ENCODE data around the gene AFF4.
"Not testable (repeated sequence)": the region's sequence is repeated elsewhere in the genome, so short reads cannot be mapped to it uniquely, and the experiment has no call there.

The AFF4 gene

DNA sequence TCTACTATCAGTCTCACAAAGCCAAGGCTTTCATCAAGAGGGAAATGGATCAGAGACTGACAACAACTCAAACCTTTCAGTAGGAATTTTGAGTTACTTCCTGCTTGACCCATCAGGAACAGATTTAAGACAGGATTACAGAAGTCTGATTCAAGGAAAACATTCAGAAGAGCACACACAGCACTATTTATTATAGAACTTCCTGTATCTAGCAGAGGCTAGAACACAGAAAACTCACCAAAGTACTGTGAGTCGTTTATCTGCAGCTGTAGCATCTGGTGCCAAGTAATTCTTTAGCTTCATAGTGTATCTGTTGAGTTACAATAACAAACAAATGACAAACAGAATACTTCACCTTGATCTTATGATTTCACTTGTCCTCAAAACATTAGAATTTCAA lies 76.2 kb downstream of the AFF4 start:
- no peak for DNase-seq

GRCh38 chr5:132886064-132886823 lies 77.2 kb downstream of the AFF4 start:
- no peak for DNase-seq

GRCh38 chr5:132884548-132884947 lies 78.9 kb downstream of the AFF4 start:
- no peak for DNase-seq

GRCh38 chr5:132883261-132883834 lies 80.1 kb downstream of the AFF4 start:
- peak; percentile 83 for DNase-seq

GRCh38 chr5:132877938-132878337 lies 85.5 kb downstream of the AFF4 start:
- no peak for DNase-seq

- no peak for DNase-seq
Measured at GRCh38 chr5:132877466-132877865, 86.0 kb downstream of the AFF4 start.

DNA sequence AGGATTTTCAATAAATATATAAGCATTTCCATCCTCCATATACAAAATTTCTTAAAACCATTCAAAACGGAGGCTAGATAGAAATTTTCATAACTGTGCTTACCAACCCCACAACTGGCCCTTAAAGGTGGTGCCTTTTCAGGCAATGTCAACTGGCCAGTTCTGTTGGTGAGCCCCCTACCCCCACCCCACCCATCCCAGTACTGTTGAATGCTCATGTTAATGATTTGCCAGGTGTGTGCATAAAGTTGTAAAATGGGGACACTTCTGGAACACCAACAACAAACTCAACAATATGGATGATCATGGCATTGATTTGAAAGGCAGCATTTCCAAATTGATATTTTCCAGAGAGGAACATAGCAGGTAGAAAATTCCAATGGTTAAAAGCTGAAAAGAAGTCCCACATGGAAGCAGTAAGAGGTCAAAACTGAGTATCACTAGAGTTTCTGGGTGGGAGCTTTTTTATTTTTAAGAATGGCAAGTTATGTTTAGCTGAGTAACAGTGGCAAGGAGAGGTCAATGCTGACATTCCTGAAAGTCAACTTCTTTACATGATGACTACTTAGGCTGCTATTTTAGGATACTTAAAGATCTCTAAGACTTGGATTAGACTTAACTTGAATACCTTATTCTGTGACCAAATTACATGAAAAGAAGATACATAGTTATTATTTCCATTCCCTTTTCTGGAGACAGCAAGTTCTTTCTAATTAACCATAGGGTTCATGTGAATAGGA lies 87.2 kb downstream of the AFF4 start:
- no peak for DNase-seq

- DNase-seq = no peak
Measured at GRCh38 chr5:132873930-132874271, 89.5 kb downstream of the AFF4 start.

GRCh38 chr5:132873119-132873929 lies 90.1 kb downstream of the AFF4 start, which contains the start of gene LEAP2:
Gene LEAP2 (plus strand): TSS chr5:132873668. CDS start chr5:132873695, 27 bp downstream.
- no peak for DNase-seq

- DNase-seq = no peak
Measured at GRCh38 chr5:132872788-132873118, 90.7 kb downstream of the AFF4 start.

GRCh38 chr5:132871459-132872284 lies 91.8 kb downstream of the AFF4 start:
- DNase-seq = no peak

GRCh38 chr5:132870801-132871200 lies 92.6 kb downstream of the AFF4 start:
- no peak for DNase-seq

GRCh38 chr5:132868754-132869153 lies 94.7 kb downstream of the AFF4 start:
- no peak for DNase-seq

DNA sequence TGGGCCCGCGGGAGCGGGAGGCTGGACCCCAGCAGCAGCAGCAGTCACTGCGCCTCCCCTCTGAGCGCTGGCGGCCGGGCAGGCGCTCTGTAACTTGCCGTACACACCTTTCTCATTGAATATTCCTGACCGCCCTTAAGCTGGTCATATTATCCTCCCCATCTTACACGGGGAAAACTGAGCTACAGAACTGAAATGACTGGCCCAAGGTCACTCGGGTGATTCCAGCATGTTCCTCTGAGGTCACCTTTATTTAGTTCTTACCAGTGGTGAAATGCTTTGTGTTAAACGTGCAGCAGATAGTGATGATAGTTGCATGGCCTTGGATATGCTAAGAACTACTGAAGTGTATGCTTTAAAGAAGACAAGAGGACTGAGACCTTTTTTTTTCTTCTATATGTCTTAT lies 96.4 kb downstream of the AFF4 start:
- DNase-seq = no peak

GRCh38 chr5:132866342-132867045 lies 96.9 kb downstream of the AFF4 start, which contains the start of the genes GDF9 and UQCRQ:
Gene GDF9 (minus strand): TSS chr5:132866469. CDS start chr5:132864533, 1,936 bp downstream.
Gene UQCRQ (plus strand): TSS chr5:132866642. CDS start chr5:132866882, 240 bp downstream.
- peak; percentile 99 for DNase-seq

GRCh38 chr5:132865668-132866341 lies 97.6 kb downstream of the AFF4 start:
- no peak for DNase-seq

DNA sequence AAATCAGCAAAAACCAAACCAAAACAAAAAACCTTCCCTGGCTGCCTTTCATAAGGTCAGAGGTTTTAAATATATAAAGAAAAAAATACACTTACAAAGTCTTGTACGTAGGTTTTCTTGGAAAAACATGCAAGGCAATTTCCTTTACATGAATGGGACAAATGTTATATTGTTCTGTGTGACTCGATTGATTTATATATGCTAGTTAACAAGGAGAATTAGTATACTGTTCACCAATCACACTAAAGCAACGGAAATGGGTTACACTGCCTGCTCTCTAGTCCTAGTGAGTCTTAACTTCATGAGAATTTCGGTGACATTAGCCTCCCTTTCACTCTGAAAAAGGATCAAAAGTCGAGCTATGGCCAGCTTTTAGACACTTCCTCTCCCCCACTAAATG lies 102.7 kb downstream of the AFF4 start:
- DNase-seq = no peak

DNA sequence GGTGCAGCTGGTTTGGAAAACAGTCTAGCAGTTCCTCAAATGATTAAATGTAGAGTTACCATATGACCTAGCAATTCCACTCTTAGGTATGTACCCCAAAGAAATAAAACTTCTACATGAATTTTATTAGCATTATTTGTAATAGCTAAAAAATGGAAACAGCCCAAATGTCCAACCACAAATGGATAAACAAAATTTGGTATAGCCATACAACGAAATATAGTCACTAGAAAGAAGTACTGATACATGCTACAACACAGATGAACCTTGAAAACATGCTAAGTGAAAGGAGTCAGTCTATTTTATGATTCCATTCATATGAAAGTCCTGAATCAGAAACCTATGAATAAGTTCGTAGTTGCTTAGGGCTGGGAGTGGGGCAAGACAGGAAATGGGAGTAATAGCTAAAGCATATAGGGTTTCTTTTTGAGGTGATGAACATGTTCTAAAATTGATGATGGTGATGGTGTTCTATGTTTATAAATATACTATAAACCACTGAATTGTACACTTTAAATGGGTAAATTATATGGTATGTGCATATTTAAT lies 103.5 kb downstream of the AFF4 start:
- DNase-seq = no peak

DNA sequence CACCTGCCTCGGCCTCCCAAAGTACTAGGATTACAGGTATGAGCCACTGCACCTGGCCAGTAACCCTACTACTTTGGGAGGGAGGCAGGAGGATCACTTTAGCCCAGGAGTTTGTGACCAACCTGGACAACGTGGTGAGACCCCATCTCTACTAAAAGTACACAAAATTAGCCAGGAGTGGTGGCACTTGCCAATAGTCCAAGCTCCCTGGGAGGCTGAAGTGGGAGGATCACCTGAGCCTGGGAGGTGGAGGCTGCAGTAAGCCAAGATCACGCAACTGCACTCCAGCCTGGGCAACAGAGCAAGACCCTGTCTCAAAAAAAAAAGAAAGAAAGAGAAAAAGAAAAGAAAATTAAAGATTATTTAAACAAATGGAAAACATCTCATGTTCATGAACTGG lies 107.4 kb downstream of the AFF4 start:
- DNase-seq = no peak

- DNase-seq = not testable (repeated sequence)
Measured at GRCh38 chr5:132854992-132855391, 108.4 kb downstream of the AFF4 start.

DNA sequence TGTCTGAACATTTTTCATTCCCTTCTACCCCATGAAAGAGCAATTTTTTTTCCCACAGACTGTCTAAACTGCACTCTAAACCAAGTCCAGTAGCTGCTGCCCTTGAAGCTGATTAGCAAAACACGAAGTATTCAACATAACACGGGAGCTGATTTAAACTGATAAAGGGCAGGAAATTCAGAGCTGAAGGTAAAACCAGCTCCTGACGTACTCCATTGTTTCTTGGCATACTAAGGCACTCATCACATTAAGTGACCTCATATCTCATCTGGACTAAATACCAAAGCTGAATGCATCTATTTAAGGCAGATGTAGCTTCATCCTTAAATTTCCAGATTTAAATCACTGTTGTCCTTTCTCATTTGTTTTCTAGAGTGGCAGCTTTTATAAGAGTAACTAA lies 109.1 kb downstream of the AFF4 start:
- DNase-seq = no peak

Data from suppressor macrophage treated with lipopolysaccharide for 4 hours (primary cell).